Stimulated activated CD4-positive, alpha-beta T cell treated with anti-CD3 and anti-CD28 coated beads, TNF-alpha, amount 100 ng/mL, for 24 hours (primary cell): Measurements from ENCODE around the gene CTAG1B.
"Not testable (repeated sequence)": the region's sequence is repeated elsewhere in the genome, so short reads cannot be mapped to it uniquely, and the experiment has no call there.

Source experiments
- DNase-seq, 3 experiments: peaks; one replicate each; pipeline ENCODE4 v3.0.0-alpha.2; 2020; ENCODE audit warnings: low read depth in 3 of 3

Gene CTAG1B

GRCh38 chrX:154628960-154629359, 9.9 kb upstream of the CTAG1B start:
- DNase-seq: not testable (repeated sequence)

- not testable (repeated sequence) for DNase-seq
Measured at GRCh38 chrX:154620767-154621414, 1.8 kb upstream of the CTAG1B start.

GRCh38 chrX:154613586-154613985, 5.5 kb downstream of the CTAG1B start:
- DNase-seq: not testable (repeated sequence)

GRCh38 chrX:154611146-154611545, 7.9 kb downstream of the CTAG1B start:
- DNase-seq: not testable (repeated sequence)

GRCh38 chrX:154608823-154609222, 10.3 kb downstream of the CTAG1B start:
- DNase-seq: not testable (repeated sequence)

- DNase-seq: not testable (repeated sequence)
Measured at GRCh38 chrX:154607976-154608375, 11.1 kb downstream of the CTAG1B start.

- no peak for DNase-seq
Measured at GRCh38 chrX:154607370-154607769, 11.7 kb downstream of the CTAG1B start.

- DNase-seq: no peak
Measured at GRCh38 chrX:154605566-154605965, 13.5 kb downstream of the CTAG1B start.

GRCh38 chrX:154603438-154604430, 15.3 kb downstream of the CTAG1B start:
- DNase-seq: no peak

GRCh38 chrX:154602766-154603437, 16.2 kb downstream of the CTAG1B start:
- no peak for DNase-seq

GRCh38 chrX:154602226-154602625, 16.9 kb downstream of the CTAG1B start:
- no peak for DNase-seq

GRCh38 chrX:154600759-154601374, 18.2 kb downstream of the CTAG1B start:
- DNase-seq: no peak

GRCh38 chrX:154599531-154599930, 19.6 kb downstream of the CTAG1B start:
- DNase-seq: no peak

- no peak for DNase-seq
Measured at GRCh38 chrX:154598656-154599055, 20.4 kb downstream of the CTAG1B start.

- DNase-seq: no peak
Measured at GRCh38 chrX:154597221-154597620, 21.9 kb downstream of the CTAG1B start.

- no peak for DNase-seq
Measured at GRCh38 chrX:154596290-154596929, 22.7 kb downstream of the CTAG1B start.

- no peak for DNase-seq
Measured at GRCh38 chrX:154595559-154596249, 23.4 kb downstream of the CTAG1B start.

- DNase-seq: no peak
Measured at GRCh38 chrX:154594491-154594890, 24.6 kb downstream of the CTAG1B start.

GRCh38 chrX:154593201-154593600, 25.9 kb downstream of the CTAG1B start:
- DNase-seq: no peak

- no peak for DNase-seq
Measured at GRCh38 chrX:154592505-154592904, 26.6 kb downstream of the CTAG1B start.

- not testable (repeated sequence) for DNase-seq
Measured at GRCh38 chrX:154590415-154590814, 28.7 kb downstream of the CTAG1B start.
